GM19238 (cell line): ENCODE data around the gene TCERG1L.
"Not testable (repeated sequence)": the region's sequence is repeated elsewhere in the genome, so short reads cannot be mapped to it uniquely, and the experiment has no call there.

ENCODE experiments used
- DNase-seq: peaks from one replicate; pipeline ENCODE4 v3.0.0; 2011; ENCODE audit warnings: low spot score; ENCODE audit not compliant: insufficient read length

Gene TCERG1L

GRCh38 chr10:131187274-131187673 lies 124.2 kb downstream of the TCERG1L start:
- no peak for DNase-seq

GRCh38 chr10:131186547-131187253 lies 124.8 kb downstream of the TCERG1L start:
- DNase-seq = no peak

GRCh38 chr10:131184503-131184902 lies 127.0 kb downstream of the TCERG1L start:
- no peak for DNase-seq

DNA sequence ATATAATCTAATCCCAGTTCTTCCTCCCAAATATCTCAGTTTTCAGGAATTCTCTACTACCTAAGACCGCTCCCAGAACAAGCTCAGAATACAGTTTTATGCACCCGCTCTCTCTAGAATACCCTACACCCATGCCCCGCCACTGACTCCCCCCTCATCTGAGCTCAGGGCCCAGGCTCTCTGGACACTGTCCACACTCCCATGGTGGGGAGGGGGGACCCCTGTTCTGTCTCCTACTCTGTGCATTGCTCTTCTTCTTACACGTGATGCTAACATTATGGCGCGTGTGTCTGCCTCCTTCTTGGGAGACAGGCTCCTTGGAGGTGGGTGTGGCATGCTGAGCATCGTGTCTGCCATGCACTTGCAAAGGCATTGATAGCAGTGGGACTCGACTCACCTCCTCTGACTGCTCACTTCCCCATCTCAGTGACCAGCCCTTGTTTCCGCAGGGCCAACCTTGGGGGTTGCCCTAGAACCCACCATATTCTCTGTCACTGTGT lies 127.9 kb downstream of the TCERG1L start:
- no peak for DNase-seq

- DNase-seq = no peak
Observed at GRCh38 chr10:131181456-131181855, 130.1 kb downstream of the TCERG1L start.

- DNase-seq = no peak
Observed at GRCh38 chr10:131180740-131181415, 130.6 kb downstream of the TCERG1L start.

DNA sequence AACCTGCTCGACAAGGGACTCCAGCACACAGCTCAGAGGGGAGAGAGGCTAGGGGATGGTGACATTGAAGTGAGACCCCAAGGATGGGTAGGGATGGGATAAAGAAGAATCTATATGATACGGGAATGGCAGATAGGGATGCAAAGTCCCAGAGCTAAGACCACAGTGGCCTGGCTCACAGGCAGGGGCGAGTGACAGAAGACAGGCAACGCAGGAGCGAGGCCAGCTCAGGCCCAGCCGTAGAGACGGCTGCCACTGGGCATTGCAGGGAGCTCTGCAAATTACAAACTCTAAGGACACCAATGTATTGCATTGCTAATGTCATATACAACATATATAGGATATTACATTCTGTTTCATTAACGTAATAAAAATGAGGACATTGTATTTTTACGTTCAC lies 131.4 kb downstream of the TCERG1L start:
- no peak for DNase-seq

GRCh38 chr10:131179361-131179760 lies 132.2 kb downstream of the TCERG1L start:
- DNase-seq = no peak

- DNase-seq = no peak
Observed at GRCh38 chr10:131178521-131179331, 132.8 kb downstream of the TCERG1L start.

DNA sequence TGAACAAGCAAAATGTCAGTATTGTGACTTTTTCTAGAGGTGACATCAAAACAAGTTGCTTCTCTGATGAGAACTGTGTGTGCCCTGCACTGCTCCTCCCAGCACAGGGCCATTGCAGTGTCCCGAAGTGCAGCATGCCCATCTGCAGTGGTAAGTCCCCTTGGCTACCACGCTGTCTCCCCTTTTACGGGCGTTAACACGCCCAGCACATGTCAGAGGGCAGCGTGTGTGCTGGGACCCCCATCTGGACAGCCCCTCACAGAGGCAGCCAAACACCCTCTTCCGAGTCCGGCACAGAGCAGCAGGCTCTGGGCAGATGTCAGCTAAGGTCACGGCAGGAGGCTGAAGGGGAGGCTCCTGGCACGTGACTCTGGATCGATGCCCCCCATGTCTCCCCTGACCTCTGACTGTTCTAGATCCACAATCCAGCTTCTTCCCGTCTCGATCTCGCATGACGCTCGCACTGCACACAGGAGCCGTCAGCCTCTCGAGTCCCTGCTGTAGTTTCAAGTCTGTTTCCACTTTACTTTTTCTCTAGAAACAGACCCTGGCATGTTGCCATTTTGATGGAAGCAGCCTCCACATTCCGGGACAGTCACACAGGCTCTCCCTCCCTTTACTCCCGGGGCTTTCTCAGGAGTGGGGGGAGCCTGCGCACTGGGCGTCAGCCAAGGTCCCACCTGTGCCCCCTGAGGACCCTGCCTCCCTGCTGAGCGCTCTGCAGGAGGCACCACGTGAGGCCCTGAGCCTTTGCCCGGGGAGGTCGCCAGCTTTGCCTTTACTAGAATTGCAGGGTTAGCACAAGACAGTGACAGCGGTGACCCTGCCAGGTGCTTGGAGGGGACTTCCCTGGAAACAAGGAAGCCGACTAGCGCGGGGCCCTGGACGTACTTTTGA lies 133.8 kb downstream of the TCERG1L start:
- no peak for DNase-seq

DNA sequence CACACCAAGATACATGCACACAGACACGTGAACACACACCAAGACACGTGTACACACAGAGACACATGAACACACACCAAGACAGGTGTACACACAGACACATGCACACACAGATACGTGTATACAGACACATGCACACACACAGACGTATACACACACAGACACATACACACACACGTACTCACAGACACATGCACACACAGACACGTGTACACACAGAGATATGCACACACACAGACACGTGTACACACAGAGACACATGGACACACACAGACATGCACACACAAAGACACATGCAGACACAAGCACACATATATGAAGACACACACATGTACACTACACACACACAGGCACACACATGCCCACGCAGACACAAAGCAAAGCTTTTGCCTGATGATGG lies 134.6 kb downstream of the TCERG1L start:
- DNase-seq = no peak

DNA sequence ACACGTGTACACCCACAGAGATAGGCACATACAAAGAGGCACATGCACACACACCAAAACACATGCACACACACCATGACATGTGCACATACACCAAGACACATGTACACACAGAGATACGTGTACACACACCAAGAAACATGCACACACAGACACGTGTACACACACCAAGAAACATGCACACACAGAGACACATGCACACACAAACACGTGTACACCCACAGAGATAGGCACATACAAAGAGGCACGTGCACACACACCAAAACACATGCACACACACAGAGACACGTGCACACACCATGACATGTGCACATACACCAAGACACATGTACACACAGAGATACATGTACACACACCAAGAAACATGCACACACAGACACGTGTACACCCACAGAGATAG lies 135.2 kb downstream of the TCERG1L start:
- not testable (repeated sequence) for DNase-seq

DNA sequence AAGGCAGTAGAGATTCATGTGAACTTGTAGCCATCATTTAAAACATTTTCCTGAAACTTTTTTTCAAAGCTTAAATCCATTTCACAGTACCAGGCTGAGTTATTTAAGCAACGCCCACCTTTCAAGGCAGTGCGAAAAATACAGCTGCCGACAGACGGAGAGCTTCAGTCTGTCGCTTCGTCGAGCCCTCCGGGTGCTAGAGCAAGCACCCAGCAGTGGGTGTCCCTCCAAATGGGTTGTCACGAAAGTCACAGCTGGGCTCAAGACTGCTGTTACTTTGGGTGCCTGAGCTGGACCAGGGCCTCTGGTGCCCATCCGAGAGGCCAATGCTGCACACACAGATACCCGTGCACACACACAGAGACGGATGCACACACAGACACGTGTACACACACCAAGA lies 135.6 kb downstream of the TCERG1L start:
- no peak for DNase-seq

- no peak for DNase-seq
Observed at GRCh38 chr10:131174651-131175540, 136.6 kb downstream of the TCERG1L start.

DNA sequence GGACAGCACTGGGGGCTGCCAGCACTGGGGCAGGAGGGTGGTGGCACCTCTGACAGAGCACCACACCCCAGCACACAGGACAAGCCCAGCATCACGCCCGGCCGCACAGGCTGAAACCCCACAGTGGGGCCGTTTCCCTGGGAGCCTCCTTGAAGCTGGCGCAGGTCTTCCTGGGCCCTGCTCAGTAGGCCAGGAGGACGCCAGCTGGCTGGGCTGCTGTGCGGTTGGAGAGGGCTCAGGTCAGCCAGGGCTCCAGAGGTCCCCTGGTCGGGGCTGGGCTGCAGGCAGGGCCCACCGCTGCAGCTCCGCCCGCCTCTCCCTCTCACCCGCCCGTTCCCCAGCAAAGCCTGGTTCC lies 137.3 kb downstream of the TCERG1L start:
- no peak for DNase-seq

- no peak for DNase-seq
Observed at GRCh38 chr10:131173484-131174210, 137.9 kb downstream of the TCERG1L start.

- no peak for DNase-seq
Observed at GRCh38 chr10:131172433-131172832, 139.1 kb downstream of the TCERG1L start.

DNA sequence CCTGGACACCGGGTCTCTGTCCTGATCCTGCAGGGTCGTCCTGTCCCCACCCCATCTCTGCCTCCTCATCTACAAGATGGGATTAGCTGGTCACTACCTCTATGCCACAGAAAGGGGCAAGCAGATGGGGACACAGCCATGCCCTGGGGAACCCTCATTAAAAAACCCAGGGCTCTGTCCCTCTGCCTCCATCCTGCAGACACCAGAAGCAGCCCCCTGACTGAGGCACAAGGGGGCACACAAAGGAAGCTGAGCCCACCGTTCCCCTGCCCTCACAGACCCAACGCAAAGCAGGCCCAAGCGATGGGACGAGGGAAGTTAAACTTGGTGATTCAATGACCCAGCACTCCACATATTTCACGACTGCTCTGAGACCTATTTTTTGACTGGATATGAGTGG lies 142.4 kb downstream of the TCERG1L start:
- DNase-seq = no peak

DNA sequence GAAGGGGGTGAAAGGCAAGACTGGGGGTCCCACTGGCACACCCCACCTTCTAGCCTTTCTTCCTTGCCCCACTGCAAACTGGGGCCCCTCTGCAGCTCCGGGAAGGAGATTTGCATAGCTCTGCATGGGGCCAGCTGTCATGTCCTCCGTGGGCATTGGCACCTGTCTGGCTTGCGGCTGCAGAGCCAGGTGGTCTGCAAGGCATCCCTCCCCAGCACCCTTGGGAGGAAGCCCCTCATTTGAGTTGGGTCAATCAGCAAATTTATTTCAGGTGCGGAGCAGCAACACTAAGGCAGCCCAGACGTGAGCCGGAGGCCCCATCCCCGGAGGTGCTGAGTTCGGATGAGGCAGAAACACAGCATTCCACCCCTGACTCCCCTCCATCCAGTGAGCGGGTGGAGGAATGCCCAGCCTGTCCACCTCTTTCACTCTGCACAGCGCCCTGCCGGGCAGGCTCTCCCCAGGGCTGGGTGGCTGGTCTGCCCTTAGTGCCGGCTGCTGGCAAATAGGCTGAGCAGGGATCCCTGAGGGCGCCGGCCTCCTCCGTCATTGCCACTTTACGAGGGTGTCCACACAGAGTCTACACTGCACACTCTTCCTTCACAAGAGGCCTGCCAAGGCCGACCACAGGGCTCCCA lies 143.2 kb downstream of the TCERG1L start:
- DNase-seq = no peak
